Kidney (tissue), 14 donors: ENCODE data around the gene CYB561A3. TPM values are rescaled to one million over a fixed set of nuclear protein-coding genes. Genes with fewer than 3 reads are reported as not detected.

Experiments used
- DNase-seq, 5 donors: peaks; one replicate each; pipeline ENCODE4 v3.0.0-alpha.2; 2013 to 2020
- FAIRE-seq: peaks from 2 replicates; lab custom pipeline; 2012; peaks lifted over from hg19 to GRCh38; lab: Jason Lieb, UNC
- H3K27ac ChIP-seq, 2 donors: one replicate each; pipeline ENCODE4 v1.7.0; 2013; ENCODE audit warnings: low read depth in 2 of 2, low read length in 2 of 2, inconsistent platforms in 1 of 2
- H3K27me3 ChIP-seq: one replicate; pipeline ENCODE4 v1.7.1; 2013; ENCODE audit warnings: low read length, inconsistent platforms; ENCODE audit not compliant: control insufficient read depth, insufficient read depth
- H3K36me3 ChIP-seq, 3 donors: one replicate each; pipeline versions ENCODE4 v1.7.0 to v1.7.1; 2013; ENCODE audit warnings: low read length in 3 of 3, control low read depth in 1 of 3, inconsistent platforms in 1 of 3; ENCODE audit not compliant: insufficient read depth in 3 of 3, control insufficient read depth in 2 of 3
- H3K4me1 ChIP-seq, 3 donors: one replicate each; pipeline versions ENCODE4 v1.7.0 to v1.7.1; 2013; ENCODE audit warnings: low read length in 3 of 3, inconsistent platforms in 1 of 3, low read depth in 1 of 3; ENCODE audit not compliant: control insufficient read depth in 2 of 3, insufficient read depth in 2 of 3
- H3K4me3 ChIP-seq, 3 donors: one replicate each; pipeline versions ENCODE4 v1.7.0 to v1.8.1; 2013; ENCODE audit warnings: low read length in 3 of 3, control low read depth in 1 of 3, inconsistent platforms in 1 of 3
- H3K9ac ChIP-seq, 3 donors: one replicate each; pipeline versions ENCODE4 v1.7.0 to v1.7.1; 2013; ENCODE audit warnings: low read length in 3 of 3, control low read depth in 1 of 3, inconsistent platforms in 1 of 3
- H3K9me3 ChIP-seq, 3 donors: one replicate each; pipeline versions ENCODE4 v1.7.0 to v1.7.1; 2013; ENCODE audit warnings: low read length in 3 of 3, control low read depth in 1 of 3, inconsistent platforms in 1 of 3; ENCODE audit not compliant: control insufficient read depth in 2 of 3, insufficient read depth in 1 of 3
- intact Hi-C: fragments of 100-400 bp; cut with DNase I; formaldehyde crosslinking; loops from one replicate; pipeline ENCODE4 v1.11.1; 2022
- polyA plus RNA-seq: library from polyadenylated mRNA; stranded (reverse); fragments of 350-450 nt; fragmentation: Illumina TruSeq; extraction: RNeasy Lipid Tissue Mini Kit (QIAGEN cat#74804); gene quantifications from one replicate; pipeline ENCODE4 v1.2.3, GENCODE V29; 2014; ENCODE audit warnings: low read depth, low replicate concordance; ENCODE audit not compliant: insufficient read depth
- total RNA-seq: library from RNA; stranded (reverse); fragmentation: NEBNext Ultra II Directional; extraction: Animal tissue kit (Norgen Biotek cat#: 25700); gene quantifications from one replicate; pipeline ENCODE4 v1.2.1, GENCODE V29; 2021
- TF ChIP-seq, protein P1 (sequence below): IDR thresholded peaks from 3 replicates; pipeline ENCODE4 v1.5.1; 2012; ENCODE audit warnings: mild to moderate bottlenecking, moderate library complexity, borderline replicate concordance; ENCODE audit not compliant: insufficient read depth; ENCODE audit errors: extremely low read depth
- donor health status: control.
- donor health status: control.
- donor health status: control.
- donor health status: control.
- donor health status: control.
- donor health status: DM: yes; HTN: yes; CAD: no.
- donor health status: Normal renal cell carcinoma (clear cell type).

The CYB561A3 gene
- total and polyA plus RNA-seq, 2 donors from 2014 or later, result 29.7 to 36.8 TPM

DNA sequence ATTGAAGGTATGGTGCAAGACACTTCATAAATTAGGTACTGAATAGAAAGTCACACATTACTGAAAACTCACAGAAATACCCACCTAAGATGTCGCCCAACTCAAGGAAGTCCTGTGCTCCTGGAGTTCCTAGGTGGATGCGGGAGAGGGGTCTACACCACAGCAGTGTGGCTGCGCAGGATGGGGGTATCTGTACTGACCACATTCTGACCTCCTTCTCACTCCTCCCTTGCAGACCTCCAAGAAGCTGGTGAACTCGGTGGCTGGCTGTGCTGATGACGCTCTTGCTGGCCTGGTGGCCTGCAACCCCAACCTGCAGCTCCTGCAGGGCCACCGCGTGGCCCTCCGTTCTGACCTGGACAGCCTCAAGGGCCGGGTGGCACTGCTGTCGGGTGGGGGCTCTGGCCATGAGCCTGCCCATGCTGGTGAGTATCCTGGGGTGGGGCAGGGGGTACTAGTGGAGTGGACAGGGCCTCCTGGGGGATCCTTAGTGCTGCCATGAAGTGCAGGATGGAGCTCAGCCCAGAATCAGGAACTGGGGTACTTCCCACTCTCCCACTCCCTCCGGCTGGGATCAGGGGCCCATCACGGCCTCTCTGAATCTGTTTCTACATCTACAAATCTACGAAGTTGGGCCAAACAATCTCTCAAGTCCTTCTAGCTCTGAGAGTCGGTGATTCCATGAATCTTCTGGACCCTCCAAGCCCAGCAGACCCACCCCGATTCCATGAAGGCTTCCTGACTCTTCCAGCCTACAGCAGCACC, 23.8 kb downstream of the CYB561A3 start:
- no peak for DNase-seq
- Histone ChIP-seq H3K9ac (no peak overlapping the region), H3K27me3 (no peaks in the 10 kb centered on the region), H3K36me3 (peaks cover 0 to 40% (median 10%) of the 10 kb centered on the region in 3 donors), H3K9me3 (no peaks in the 10 kb centered on the region), H3K4me3 (no peak overlapping the region), H3K4me1 (peaks cover 0 to 24% (median 10%) of the 10 kb centered on the region in 3 donors), H3K27ac (no peak overlapping the region)
- TF ChIP-seq, protein P1, sequence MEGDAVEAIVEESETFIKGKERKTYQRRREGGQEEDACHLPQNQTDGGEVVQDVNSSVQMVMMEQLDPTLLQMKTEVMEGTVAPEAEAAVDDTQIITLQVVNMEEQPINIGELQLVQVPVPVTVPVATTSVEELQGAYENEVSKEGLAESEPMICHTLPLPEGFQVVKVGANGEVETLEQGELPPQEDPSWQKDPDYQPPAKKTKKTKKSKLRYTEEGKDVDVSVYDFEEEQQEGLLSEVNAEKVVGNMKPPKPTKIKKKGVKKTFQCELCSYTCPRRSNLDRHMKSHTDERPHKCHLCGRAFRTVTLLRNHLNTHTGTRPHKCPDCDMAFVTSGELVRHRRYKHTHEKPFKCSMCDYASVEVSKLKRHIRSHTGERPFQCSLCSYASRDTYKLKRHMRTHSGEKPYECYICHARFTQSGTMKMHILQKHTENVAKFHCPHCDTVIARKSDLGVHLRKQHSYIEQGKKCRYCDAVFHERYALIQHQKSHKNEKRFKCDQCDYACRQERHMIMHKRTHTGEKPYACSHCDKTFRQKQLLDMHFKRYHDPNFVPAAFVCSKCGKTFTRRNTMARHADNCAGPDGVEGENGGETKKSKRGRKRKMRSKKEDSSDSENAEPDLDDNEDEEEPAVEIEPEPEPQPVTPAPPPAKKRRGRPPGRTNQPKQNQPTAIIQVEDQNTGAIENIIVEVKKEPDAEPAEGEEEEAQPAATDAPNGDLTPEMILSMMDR, result no peak
- intact Hi-C loops, result loop anchor here (5.0 kb wide), 1 partner anchor 49 kb away; no protein-coding TSS in a partner anchor
- no peak for FAIRE-seq

- H3K36me3 ChIP-seq, result peaks cover 0 to 25% (median 5%) of the 10 kb centered on the region in 3 donors
- DNase-seq, result peak; percentile 88 to 92 (median 90)
- no peaks in the 10 kb centered on the region for H3K27me3 ChIP-seq
- TF ChIP-seq, protein P1, result peak; percentile 96
- peak overlapping the region; percentile 65 to 67 for H3K27ac ChIP-seq
- intact Hi-C loops, result loop anchor here (5.0 kb wide), 1 partner anchor 51 kb away; no protein-coding TSS in a partner anchor
- no peak overlapping the region for H3K4me3 ChIP-seq
- H3K9me3 ChIP-seq, result no peaks in the 10 kb centered on the region
- H3K4me1 ChIP-seq, result peaks cover 4 to 28% (median 11%) of the 10 kb centered on the region in 3 donors
- no peak for FAIRE-seq
- peak overlapping the region in 1 of 3 donors; percentile 5 for H3K9ac ChIP-seq
Measured at GRCh38 chr11:61336171-61336935, 25.3 kb downstream of the CYB561A3 start.

- H3K27me3 ChIP-seq, result no peaks in the 10 kb centered on the region
- H3K9ac ChIP-seq, result peak overlapping the region in 1 of 3 donors; percentile 30
- no peaks in the 10 kb centered on the region for H3K9me3 ChIP-seq
- intact Hi-C loops, result loop anchor here (5.0 kb wide), 1 partner anchor 52 kb away; no protein-coding TSS in a partner anchor
- TF ChIP-seq, protein P1, result no peak
- no peak for DNase-seq
- peaks cover 0 to 15% (median 5%) of the 10 kb centered on the region in 3 donors for H3K36me3 ChIP-seq
- peak overlapping the region; percentile 33 to 48 for H3K27ac ChIP-seq
- no peak for FAIRE-seq
- peak overlapping the region in 2 of 3 donors; percentile 6 to 92 for H3K4me3 ChIP-seq
- H3K4me1 ChIP-seq, result peaks cover 4 to 34% (median 17%) of the 10 kb centered on the region in 3 donors
Measured at GRCh38 chr11:61335355-61335710, 26.3 kb downstream of the CYB561A3 start.
